Thyroid gland (tissue), 4 donors: ENCODE results near the gene NFIB. TPM values are rescaled to one million over a fixed set of nuclear protein-coding genes. Genes with fewer than 3 reads are reported as not detected.

ENCODE experiments used
- DNase-seq, 2 donors: peaks; one replicate each; pipeline ENCODE4 v3.0.0-alpha.2; 2019
- H3K27ac ChIP-seq, 3 donors: fragments of 200-600 bp; sonication (generic); 1 replicate in 2 of 3; 2 replicates in 1 of 3; pipeline ENCODE4 v1.5.1; 2016 to 2019; ENCODE audit warnings: mild to moderate bottlenecking in 1 of 3, moderate library complexity in 1 of 3
- H3K27me3 ChIP-seq: fragments of 200-600 bp; sonication (generic); one replicate; pipeline ENCODE4 v1.5.1; 2019
- H3K36me3 ChIP-seq, 2 donors: fragments of 200-600 bp; sonication (generic); one replicate each; pipeline ENCODE4 v1.5.1; 2016 to 2019
- H3K4me1 ChIP-seq, 2 donors: fragments of 200-600 bp; sonication (generic); one replicate each; pipeline ENCODE4 v1.5.1; 2017 to 2019
- H3K4me3 ChIP-seq, 3 donors: fragments of 200-600 bp; sonication (generic); replicated peaks in 1 of 3; 1 replicate in 2 of 3; 2 replicates in 1 of 3; pipeline ENCODE4 v1.5.1; 2016; ENCODE audit warnings: mild to moderate bottlenecking in 1 of 3
- H3K9me3 ChIP-seq: fragments of 200-600 bp; sonication (generic); one replicate; pipeline ENCODE4 v1.5.1; 2017
- POLR2A ChIP-seq, 2 donors: fragments of 450-650 bp; IDR thresholded peaks; one replicate each; pipeline ENCODE4 v1.6.1; 2017; ENCODE audit warnings: antibody characterized with exemption in 2 of 2, mild to moderate bottlenecking in 2 of 2, moderate library complexity in 1 of 2
- WGBS, 2 donors: methylation state at CpG; one replicate each; pipeline ENCODE4 v1.1.5; 2017; 5-methylcytosine and 5-hydroxymethylcytosine counted together
- intact Hi-C: fragments of 100-400 bp; cut with DNase I; formaldehyde crosslinking; loops from one replicate; pipeline ENCODE4 v1.15.1; 2023
- total RNA-seq, 4 donors: library from RNA; depleted of rRNA; stranded (reverse); fragments of >200 nt; gene quantifications; one replicate each; pipeline ENCODE4 v1.2.3, GENCODE V29; 2016
- TF ChIP-seq, protein P1 (sequence below), 6 experiments: fragments of 200-600 bp in 3 of 6; fragments of 450-650 bp in 3 of 6; sonication (generic) in 3 of 6; IDR thresholded peaks; one replicate each; pipeline ENCODE4 v1.5.1; 2016 to 2019; ENCODE audit warnings: antibody characterized with exemption in 6 of 6, mild to moderate bottlenecking in 2 of 6, inconsistent platforms in 1 of 6, moderate library complexity in 1 of 6

NFIB gene
- total RNA-seq, 4 donors from 2014 or later = 57.9 to 144 (median 125) TPM

GRCh38 chr9:14279671-14280070, 34.3 kb downstream of the NFIB start:
- Histone ChIP-seq H3K27ac (no peak overlapping the region), H3K27me3 (no peaks in the 10 kb centered on the region), H3K4me3 (no peak overlapping the region), H3K36me3 (no peaks in the 10 kb centered on the region), H3K9me3 (no peaks in the 10 kb centered on the region), H3K4me1 (peaks cover 19 to 30% of the 10 kb centered on the region in 2 donors)
- DNase-seq = no peak
- intact Hi-C loops = no loop called here
- TF ChIP-seq, protein P1, sequence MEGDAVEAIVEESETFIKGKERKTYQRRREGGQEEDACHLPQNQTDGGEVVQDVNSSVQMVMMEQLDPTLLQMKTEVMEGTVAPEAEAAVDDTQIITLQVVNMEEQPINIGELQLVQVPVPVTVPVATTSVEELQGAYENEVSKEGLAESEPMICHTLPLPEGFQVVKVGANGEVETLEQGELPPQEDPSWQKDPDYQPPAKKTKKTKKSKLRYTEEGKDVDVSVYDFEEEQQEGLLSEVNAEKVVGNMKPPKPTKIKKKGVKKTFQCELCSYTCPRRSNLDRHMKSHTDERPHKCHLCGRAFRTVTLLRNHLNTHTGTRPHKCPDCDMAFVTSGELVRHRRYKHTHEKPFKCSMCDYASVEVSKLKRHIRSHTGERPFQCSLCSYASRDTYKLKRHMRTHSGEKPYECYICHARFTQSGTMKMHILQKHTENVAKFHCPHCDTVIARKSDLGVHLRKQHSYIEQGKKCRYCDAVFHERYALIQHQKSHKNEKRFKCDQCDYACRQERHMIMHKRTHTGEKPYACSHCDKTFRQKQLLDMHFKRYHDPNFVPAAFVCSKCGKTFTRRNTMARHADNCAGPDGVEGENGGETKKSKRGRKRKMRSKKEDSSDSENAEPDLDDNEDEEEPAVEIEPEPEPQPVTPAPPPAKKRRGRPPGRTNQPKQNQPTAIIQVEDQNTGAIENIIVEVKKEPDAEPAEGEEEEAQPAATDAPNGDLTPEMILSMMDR (IDR thresholded peaks at IDR 0.05) = no peak
- no peak for TF ChIP-seq POLR2A (IDR thresholded peaks at IDR 0.05)
- 93% methylated on average over 3 of the region's 3 CpGs for WGBS, 2 donors

DNA sequence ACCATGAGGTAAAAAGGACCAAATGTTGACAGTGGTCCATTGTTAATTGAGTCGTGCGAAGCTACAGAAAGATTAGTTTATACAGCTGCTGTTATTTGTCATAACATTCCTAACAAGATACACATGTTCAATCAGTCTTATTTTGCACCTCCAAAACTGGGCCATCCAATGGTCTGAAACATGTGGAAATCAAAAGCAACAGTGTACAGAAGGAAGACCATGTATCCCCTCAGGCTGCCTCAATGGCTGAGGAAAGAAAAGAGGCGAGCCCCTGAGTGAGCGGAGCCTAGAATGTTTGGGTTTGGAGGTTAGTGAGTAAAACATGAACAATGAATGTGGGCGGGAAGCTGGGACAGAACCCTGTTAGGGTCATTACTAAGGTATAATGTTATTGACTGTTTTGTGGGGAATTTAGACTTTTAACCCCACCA, 35.6 kb downstream of the NFIB start:
- Histone ChIP-seq H3K27me3 (no peaks in the 10 kb centered on the region), H3K36me3 (no peaks in the 10 kb centered on the region), H3K4me3 (no peak overlapping the region), H3K4me1 (peaks cover 26 to 38% of the 10 kb centered on the region in 2 donors), H3K27ac (no peak overlapping the region), H3K9me3 (no peaks in the 10 kb centered on the region)
- TF ChIP-seq POLR2A (IDR thresholded peaks at IDR 0.05) = no peak
- TF ChIP-seq, protein P1 (IDR thresholded peaks at IDR 0.05) = no peak
- 87 to 91% methylated on average over 5 of the region's 5 CpGs for WGBS, 2 donors
- intact Hi-C loops = no loop called here
- DNase-seq = no peak

DNA sequence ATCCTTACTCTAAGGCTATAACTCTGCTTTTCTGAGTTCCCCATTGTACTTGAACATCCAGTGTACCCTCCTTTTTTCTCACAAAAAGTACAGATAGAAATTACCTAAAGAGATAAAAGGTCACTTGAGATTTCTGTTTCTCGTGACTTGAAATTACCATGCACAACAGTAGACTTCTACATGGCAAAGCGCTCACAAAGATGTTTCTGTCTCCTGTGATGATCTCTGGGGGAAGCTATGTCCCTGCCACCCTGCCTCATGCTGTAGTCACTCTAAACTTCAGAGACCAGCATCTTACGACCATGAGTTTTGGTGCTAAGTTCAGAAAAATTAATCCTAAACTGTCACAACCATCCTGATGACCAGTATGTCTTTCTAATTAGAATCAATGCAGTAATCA, 36.2 kb downstream of the NFIB start:
- Histone ChIP-seq H3K27ac (no peak overlapping the region), H3K9me3 (no peaks in the 10 kb centered on the region), H3K27me3 (no peaks in the 10 kb centered on the region), H3K36me3 (no peaks in the 10 kb centered on the region), H3K4me3 (no peak overlapping the region), H3K4me1 (peaks cover 27 to 38% of the 10 kb centered on the region in 2 donors)
- no peak for DNase-seq
- no peak for TF ChIP-seq POLR2A (IDR thresholded peaks at IDR 0.05)
- TF ChIP-seq, protein P1 (IDR thresholded peaks at IDR 0.05) = no peak
- 92 to 97% methylated on average over 3 of the region's 3 CpGs for WGBS, 2 donors
- intact Hi-C loops = no loop called here

- intact Hi-C loops = no loop called here
- no peaks in the 10 kb centered on the region for H3K9me3 ChIP-seq
- no peaks in the 10 kb centered on the region for H3K27me3 ChIP-seq
- H3K4me1 ChIP-seq = peaks cover 27 to 37% of the 10 kb centered on the region in 2 donors
- WGBS, 2 donors = 67 to 71% methylated on average over 8 of the region's 8 CpGs
- H3K27ac ChIP-seq = no peak overlapping the region
- DNase-seq = no peak
- H3K4me3 ChIP-seq = no peak overlapping the region
- no peaks in the 10 kb centered on the region for H3K36me3 ChIP-seq
- TF ChIP-seq, protein P1 (IDR thresholded peaks at IDR 0.05) = no peak
- no peak for TF ChIP-seq POLR2A (IDR thresholded peaks at IDR 0.05)
Measured at GRCh38 chr9:14277244-14277643, 36.7 kb downstream of the NFIB start.

- H3K27me3 ChIP-seq = no peaks in the 10 kb centered on the region
- H3K9me3 ChIP-seq = no peaks in the 10 kb centered on the region
- WGBS, 2 donors = 92 to 94% methylated on average over 5 of the region's 5 CpGs
- H3K36me3 ChIP-seq = no peaks in the 10 kb centered on the region
- H3K27ac ChIP-seq = no peak overlapping the region
- no peak for DNase-seq
- TF ChIP-seq, protein P1 (IDR thresholded peaks at IDR 0.05) = no peak
- no peak for TF ChIP-seq POLR2A (IDR thresholded peaks at IDR 0.05)
- intact Hi-C loops = no loop called here
- peaks cover 38 to 45% of the 10 kb centered on the region in 2 donors for H3K4me1 ChIP-seq
- H3K4me3 ChIP-seq = no peak overlapping the region
Measured at GRCh38 chr9:14275331-14275730, 38.6 kb downstream of the NFIB start.
